ENCODE results near the gene ECEL1.

ECEL1 gene

GRCh38 chr2:232516551-232516950, 28.9 kb upstream of the ECEL1 start:
- Histone ChIP-seq H3K9ac (no peak overlapping the region), H3K4me2 (no peak overlapping the region)

GRCh38 chr2:232515639-232516038, 28.0 kb upstream of the ECEL1 start:
- Histone ChIP-seq H3K27me3 (ENCODE audit: insufficient read depth, low read depth) (peaks cover 10% of the 10 kb centered on the region; the same call in 1 of the 2 replicates), H3K36me3 (ENCODE audit: insufficient read depth) (no peaks in the 10 kb centered on the region), H3K9ac (no peak overlapping the region), H3K79me2 (ENCODE audit: insufficient read depth, low read depth) (no peaks in the 10 kb centered on the region), H3K4me2 (no peak overlapping the region), H3K4me1 (ENCODE audit: low read depth, poor library complexity, severe bottlenecking) (no peaks in the 10 kb centered on the region), H3K4me3 (IDR thresholded peaks at IDR 0.05; ENCODE audit: insufficient read depth, low read depth, low read length) (no peak overlapping the region), H4K20me1 (ENCODE audit: insufficient read depth) (no peaks in the 10 kb centered on the region), H2AFZ (ENCODE audit: low read depth) (no peak overlapping the region), H3K27ac (no peak overlapping the region)
- no peak for TF ChIP-seq CTCF (conservative IDR thresholded peaks at IDR 0.05; ENCODE audit: low read depth, low read length)

More at GRCh38 chr2:232516551-232516950, 28.9 kb upstream of the ECEL1 start:
- Histone ChIP-seq H3K36me3 (ENCODE audit: insufficient read depth) (no peaks in the 10 kb centered on the region), H3K4me1 (ENCODE audit: low read depth, poor library complexity, severe bottlenecking) (no peaks in the 10 kb centered on the region), H4K20me1 (ENCODE audit: insufficient read depth) (no peaks in the 10 kb centered on the region), H3K27ac (no peak overlapping the region), H3K4me3 (IDR thresholded peaks at IDR 0.05; ENCODE audit: insufficient read depth, low read depth, low read length) (no peak overlapping the region), H3K79me2 (ENCODE audit: insufficient read depth, low read depth) (no peaks in the 10 kb centered on the region), H2AFZ (ENCODE audit: low read depth) (no peak overlapping the region), H3K27me3 (ENCODE audit: insufficient read depth, low read depth) (peaks cover 19% of the 10 kb centered on the region; the same call in 1 of the 2 replicates)
- TF ChIP-seq CTCF (conservative IDR thresholded peaks at IDR 0.05; ENCODE audit: low read depth, low read length): no peak

- Histone ChIP-seq H2AFZ (ENCODE audit: low read depth) (no peak overlapping the region), H4K20me1 (ENCODE audit: insufficient read depth) (no peaks in the 10 kb centered on the region), H3K27me3 (ENCODE audit: insufficient read depth, low read depth) (0 out of 2 replicates have a peak, but pooled peaks cover 2% of the 10 kb centered on the region), H3K4me1 (ENCODE audit: low read depth, poor library complexity, severe bottlenecking) (no peaks in the 10 kb centered on the region), H3K36me3 (ENCODE audit: insufficient read depth) (no peaks in the 10 kb centered on the region), H3K4me2 (no peak overlapping the region), H3K9ac (no peak overlapping the region), H3K4me3 (IDR thresholded peaks at IDR 0.05; ENCODE audit: insufficient read depth, low read depth, low read length) (no peak overlapping the region), H3K79me2 (ENCODE audit: insufficient read depth, low read depth) (no peaks in the 10 kb centered on the region), H3K27ac (no peak overlapping the region)
- TF ChIP-seq CTCF (conservative IDR thresholded peaks at IDR 0.05; ENCODE audit: low read depth, low read length): no peak
Measured at GRCh38 chr2:232513353-232513752, 25.7 kb upstream of the ECEL1 start.

- H3K27me3 ChIP-seq (ENCODE audit: insufficient read depth, low read depth): peaks cover 2% of the 10 kb centered on the region; the same call in 1 of the 2 replicates
- no peaks in the 10 kb centered on the region for H3K79me2 ChIP-seq (ENCODE audit: insufficient read depth, low read depth)
- no peak for TF ChIP-seq CTCF (conservative IDR thresholded peaks at IDR 0.05; ENCODE audit: low read depth, low read length)
- H3K36me3 ChIP-seq (ENCODE audit: insufficient read depth): no peaks in the 10 kb centered on the region
- no peak overlapping the region for H3K4me3 ChIP-seq (IDR thresholded peaks at IDR 0.05; ENCODE audit: insufficient read depth, low read depth, low read length)
- H3K27ac ChIP-seq: no peak overlapping the region
- H3K4me1 ChIP-seq (ENCODE audit: low read depth, poor library complexity, severe bottlenecking): no peaks in the 10 kb centered on the region
- H2AFZ ChIP-seq (ENCODE audit: low read depth): no peak overlapping the region
- no peaks in the 10 kb centered on the region for H4K20me1 ChIP-seq (ENCODE audit: insufficient read depth)
- H3K9ac ChIP-seq: no peak overlapping the region
- H3K4me2 ChIP-seq: no peak overlapping the region
Measured at GRCh38 chr2:232512602-232513001, 25.0 kb upstream of the ECEL1 start.

All from KMS-11 (cell line).